EH (cell line): ENCODE data around the gene HES6.
A peak's percentile ranks its signal among the peaks of the same experiment; 100 is the strongest.

Experiments
- DNase-seq: peaks from one replicate; pipeline ENCODE4 v3.0.0-alpha.2; 2015; ENCODE audit warnings: low read depth

HES6 gene

GRCh38 chr2:238233625-238234024, 6.2 kb downstream of the HES6 start:
- no peak for DNase-seq

DNA sequence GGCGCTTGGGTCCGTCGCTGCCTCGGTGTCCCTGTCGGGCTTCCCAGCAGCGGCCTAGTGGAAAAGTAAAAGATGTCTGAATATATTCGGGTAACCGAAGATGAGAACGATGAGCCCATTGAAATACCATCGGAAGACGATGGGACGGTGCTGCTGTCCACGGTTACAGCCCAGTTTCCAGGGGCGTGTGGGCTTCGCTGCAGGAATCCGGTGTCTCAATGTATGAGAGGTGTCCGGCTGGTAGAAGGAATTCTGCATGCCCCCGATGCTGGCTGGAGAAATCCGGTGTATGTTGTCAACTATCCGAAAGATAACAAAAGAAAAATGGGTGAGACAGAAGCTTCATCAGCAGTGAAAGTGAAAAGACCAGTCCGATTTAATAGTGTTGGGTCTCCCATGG, 8.0 kb downstream of the HES6 start:
- DNase-seq: no peak

- peak; percentile 63 for DNase-seq
Observed at GRCh38 chr2:238231251-238231793, 8.5 kb downstream of the HES6 start.

- DNase-seq: no peak
Observed at GRCh38 chr2:238230699-238231098, 9.1 kb downstream of the HES6 start.

DNA sequence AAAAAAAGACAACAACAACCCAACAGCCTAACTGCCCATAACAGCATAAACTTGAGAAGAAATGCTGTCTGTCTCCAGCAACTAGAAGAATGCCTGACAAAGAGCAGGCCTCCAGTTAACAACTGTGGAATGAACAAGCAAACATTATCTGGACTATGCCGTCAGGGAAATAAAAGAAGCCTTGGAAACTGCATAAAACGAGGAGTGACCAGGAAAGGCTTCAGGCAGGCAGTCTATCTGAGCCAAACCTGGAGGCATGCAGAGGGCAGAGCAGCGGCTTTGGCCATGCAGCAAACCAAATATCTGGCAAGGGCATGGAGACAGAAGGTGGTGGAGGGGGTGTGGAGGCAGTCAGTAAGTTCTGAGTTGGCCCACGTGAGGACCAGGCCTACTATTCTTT, 11.1 kb downstream of the HES6 start:
- DNase-seq: no peak

DNA sequence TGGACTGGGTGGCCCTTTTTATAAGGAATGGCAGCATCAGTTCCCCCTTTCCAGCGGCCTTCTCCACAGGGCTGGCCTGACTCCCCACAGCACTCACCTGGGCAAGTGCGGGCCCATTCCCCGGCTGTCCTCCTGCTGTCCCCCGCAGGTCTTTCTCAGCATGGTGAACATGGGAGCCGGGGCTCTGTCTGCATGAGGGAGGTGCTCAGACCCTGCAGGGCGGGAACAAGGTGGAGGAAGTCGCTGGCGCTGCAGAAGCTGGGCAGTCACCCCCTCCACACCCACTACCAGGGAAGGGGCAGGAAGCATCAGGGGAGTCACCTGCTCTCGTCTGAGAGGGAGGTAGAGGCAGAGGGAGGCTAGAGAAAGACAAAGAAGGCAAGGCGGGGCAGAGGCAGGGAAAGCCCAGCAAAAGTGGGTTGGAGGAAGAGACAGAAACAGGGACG, 12.2 kb downstream of the HES6 start:
- no peak for DNase-seq

DNA sequence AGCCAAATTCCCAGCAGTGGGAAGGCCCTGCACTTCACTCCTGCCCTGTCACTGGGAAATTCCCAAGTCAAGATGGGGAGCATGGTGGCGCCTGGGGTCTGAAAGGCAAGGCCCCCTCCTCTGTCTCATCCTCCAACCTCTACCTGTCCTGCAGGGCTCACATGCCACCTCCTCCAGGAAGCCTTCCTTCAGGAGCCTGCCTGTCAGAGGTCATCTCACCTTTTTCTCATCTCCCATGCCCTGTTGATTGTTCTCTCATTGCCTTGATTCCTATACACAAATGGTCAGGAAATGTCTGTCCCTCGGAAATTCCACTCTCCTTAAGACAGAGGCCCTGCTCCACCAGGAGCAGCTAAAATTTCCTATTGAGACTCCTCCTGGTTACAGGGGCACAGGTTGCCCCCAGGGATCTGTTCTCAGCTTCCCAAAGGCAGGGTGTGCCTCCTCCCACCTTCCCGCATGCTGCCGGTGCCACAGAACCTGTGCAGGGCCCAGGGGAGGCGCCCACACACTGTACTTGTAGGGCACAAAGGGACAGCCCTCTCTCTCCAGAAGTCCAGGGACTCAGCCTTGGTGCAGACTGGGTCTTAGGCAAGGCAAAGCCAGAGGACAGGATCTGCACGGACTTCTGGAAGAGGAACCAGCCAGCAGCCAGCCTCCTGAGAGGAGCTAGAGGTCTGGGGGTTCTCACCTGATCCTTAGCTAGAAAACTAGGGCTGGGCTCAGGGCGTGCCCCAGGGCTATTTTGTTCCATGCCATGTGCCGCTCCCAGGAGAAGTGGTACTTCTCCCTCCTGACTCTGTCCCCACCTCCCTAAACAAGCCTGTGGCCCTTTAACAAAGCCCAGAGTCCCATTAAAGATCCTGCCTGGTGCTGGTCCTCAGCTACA, 12.9 kb downstream of the HES6 start:
- no peak for DNase-seq

DNA sequence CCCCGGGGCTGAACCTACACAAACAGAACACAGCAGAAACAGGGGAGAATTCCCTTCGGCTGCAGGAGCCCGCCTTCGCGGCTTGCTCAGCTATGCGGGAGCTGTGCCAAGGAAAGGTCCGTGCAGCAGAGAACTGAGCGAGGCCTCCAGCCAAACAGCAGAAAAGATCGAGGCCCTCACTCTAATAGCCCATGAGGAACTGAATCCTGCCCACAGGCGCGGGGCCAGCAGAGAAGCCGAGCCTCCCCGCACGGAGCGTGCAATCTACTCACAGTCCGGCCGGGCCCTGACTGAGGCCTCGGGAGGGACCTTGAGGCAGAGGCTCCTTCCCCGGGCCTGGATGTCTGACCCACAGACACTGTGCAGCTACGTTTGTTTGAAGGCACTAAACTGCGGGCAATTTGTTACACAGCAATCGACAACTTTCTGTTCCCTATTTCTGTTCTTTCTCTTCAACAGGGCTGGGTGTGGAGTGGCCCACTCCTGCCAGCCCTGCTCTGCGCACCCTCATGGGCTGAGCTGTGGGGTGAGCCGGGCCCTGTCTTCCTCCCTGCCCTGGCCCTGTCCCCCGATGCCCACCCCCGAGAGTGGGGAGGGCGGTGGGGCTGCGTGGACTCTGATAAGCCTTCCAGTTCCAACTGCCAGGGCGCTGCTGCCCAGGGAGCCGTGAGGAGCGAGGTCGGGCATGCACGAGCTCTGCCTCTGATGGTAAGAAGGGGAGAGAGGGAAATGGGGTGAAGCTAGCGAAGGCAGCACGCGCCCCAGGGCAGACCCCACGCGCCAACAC, 13.7 kb downstream of the HES6 start:
- peak; percentile 12 for DNase-seq

- no peak for DNase-seq
Observed at GRCh38 chr2:238225121-238225520, 14.7 kb downstream of the HES6 start.

DNA sequence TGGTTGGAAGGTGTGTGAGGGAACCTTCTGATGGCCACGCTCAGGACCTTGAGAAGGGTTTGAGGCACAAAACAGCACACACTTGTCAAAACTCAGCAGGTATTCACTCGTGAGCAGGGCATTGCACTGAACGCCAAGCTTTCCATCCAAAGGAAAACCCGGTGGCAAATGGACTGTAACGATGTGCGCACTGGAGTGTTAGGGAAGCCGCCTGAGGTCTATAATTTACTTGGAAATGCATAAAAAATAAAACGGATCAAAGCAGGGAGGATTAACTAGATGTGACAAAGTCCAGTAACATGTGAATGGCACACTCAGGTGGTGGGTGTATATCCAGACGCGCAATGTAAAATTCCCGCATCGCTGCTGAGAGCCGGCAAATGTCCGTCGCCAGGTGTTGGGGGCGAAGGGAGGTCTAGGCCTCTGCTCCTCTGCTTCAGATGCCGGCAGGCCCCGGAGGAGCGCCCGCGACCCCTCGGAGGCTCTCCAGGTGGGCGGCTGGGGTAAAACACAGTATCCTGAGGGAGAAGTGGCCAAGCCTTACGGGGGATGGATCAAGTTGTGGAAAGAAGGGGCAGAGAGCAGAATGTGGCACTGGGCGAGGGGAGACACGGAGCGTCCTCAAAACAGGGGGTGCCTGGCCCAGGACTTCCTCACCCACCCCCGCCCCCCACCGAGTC, 15.3 kb downstream of the HES6 start:
- DNase-seq: no peak

GRCh38 chr2:238220892-238221521, 18.8 kb downstream of the HES6 start:
- DNase-seq: peak; percentile 76

DNA sequence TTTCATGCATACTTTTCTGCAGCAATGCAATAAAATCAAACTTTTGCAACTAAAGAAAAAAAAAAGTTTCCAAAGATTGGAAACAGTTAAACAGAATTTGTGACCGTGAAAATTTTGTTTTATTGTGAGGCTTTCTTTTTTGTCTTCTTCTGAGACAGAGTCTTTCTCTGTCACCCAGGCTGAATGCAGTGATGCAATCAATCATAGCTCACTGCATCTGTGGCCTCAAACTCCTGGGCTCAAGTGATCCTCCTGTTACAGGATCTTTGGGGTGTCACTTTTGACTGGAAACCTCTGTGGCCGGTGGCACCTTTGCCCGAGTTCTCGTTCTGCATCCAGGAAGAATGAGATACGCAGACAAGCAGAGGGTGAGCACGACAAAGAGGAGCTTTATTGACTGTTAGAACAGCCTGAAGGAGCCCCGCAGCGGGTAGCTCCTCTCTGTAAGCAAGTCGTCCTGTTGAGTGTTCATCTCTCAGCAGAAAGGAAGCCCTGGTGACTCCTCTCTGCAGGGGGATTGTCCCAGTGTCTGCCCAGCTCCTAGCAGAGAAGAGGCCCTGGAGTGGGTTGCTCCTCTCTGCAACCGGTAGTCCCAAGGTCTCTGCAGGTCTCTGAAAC, 19.5 kb downstream of the HES6 start:
- DNase-seq: no peak

DNA sequence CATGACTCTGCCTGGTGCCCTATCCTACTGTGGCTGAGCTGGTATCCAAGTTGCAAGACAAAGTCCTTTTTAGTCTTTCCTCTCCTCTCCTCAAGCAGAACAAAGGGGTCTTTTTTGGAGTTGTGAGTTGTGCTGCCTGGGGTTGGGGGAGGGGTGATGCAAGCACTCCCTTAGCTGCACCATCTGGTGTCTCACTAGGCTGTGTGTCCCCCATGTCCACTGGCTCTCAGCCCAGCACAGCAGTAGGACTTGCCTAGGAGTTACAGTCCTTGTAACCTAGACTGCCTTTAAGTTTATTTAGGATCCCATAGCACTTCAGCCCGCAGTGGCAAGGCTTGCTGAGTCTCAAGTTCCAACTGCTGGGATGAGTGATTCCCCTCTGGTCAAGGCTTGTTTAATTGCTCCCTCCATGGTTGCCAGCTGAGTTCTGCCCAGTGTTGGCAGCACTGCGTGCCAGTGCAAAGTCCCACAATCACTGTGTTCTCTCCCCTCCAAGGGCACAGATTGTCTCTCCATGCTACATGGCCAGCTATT, 23.1 kb downstream of the HES6 start:
- no peak for DNase-seq

- DNase-seq: no peak
Observed at GRCh38 chr2:238207006-238207405, 32.8 kb downstream of the HES6 start.

DNA sequence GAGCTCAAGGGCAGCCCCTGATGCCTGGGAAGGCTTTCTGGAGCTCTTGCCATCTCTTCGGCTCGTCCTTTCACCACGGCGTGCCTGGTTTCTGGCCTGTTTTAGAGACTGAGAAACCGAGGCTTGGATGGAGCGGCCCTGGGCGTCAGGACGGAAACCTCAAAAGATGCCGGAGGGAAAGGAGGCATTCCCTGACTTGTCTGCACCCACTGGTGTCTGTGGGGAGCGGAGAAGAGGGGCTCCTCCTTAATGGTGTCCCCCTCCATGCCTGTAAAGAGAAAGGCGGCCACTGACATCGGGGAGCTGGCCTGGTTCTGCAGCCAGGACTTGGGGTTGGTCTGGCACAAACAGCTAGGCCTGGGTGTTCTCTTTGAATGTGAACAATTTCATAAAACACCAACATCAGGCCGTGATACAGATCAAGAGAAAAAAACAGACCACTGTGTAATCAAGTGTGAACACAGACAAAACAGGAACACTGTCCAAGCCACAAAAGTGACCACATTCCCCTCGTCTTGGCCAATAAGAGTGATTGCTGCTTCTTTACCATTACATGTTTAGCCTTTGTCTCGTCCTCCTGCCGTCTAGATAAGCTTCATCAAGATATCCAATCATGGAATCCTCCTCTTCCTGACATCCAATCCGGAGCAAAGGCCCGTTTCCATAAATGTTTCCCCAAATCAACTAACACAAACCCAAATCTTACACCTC, 35.7 kb downstream of the HES6 start:
- DNase-seq: no peak

- peak; percentile 87 for DNase-seq
Observed at GRCh38 chr2:238203094-238203972, 36.5 kb downstream of the HES6 start, which contains the start of gene ILKAP. TSS of gene ILKAP (minus strand) at chr2:238203695. CDS start at chr2:238203553, 142 bp downstream.

DNA sequence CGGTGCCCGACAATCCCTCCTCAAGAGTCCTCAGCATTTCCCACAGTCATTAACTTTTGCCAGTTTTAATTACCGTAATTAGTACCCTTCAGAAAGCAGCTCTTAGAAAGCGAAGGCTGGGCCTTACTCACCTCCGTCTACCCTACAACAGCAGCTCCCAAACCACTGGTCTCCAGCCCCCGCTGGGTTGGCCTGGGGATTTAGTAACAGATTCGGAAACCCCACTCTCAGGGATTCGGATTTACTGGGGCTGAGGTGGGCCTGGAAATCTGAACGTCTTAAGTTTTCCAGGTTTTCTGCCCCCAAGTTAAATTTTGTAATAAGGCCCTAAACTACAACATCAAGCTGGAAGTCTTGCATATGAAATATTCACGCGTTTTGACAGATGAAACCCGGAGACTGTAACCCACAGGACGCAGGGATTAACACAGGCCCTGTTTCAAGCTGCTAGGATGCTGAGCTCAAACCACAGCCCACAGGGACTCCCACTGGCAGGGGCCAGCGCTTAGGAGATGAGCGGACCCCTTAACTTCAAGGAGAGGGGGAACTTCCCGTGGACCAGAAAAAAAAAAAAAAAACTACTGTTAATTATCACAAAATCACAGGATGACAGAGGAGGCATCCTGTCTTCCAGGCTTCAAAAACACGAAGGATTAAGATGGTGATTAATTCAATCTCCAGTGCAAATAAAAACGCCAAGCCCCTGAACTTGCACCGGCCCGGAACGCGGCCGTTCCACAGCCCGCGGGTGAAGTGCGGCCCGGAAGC, 37.3 kb downstream of the HES6 start:
- peak; percentile 30 for DNase-seq

- no peak for DNase-seq
Observed at GRCh38 chr2:238190445-238190844, 49.4 kb downstream of the HES6 start.
